ENCODE measurements around the gene NTM.

DNA sequence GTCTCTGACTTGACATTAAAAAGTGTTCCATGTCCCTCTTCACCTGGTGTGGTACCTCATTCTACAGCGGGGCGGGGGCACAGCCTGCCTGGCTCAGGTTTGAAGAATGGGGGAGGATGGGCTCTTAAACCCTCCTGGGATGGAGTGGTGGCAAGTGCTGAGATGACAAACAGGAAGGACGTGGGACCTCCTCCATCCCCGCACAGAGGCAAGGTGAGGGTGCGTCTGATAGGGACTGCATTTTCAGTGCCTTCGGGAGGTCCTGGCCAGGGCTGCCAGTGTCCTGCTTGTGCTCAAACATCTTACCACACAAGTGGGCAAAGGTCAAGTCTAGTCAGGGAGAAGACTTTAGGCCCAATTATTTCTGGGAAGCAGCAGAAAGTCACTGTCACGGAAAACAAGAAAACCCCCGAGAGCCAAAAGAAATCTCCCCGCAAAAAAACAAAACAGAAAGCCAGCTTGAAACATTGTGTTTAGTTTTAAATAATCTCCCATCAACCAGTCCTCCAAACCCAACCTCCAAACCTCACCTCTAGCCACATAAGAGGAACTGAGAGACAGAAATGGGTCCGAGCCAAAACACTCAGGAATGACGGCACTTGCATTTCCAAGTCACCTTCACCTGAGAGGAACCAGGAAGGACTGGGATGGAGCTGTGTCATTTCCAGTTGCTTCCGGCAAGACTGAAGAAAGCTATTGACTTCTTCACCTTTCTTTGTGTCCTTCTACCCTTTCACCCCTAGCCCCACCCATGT is 966.5 kb downstream of the NTM start:
- no peak for TF ChIP-seq POLR2A (IDR thresholded peaks at IDR 0.05)
- TF ChIP-seq POLR2AphosphoS5 (IDR thresholded peaks at IDR 0.05): no peak

All from breast epithelium (tissue), 3 donors.